Smooth muscle cell (in vitro differentiated cells): ENCODE results near the gene TUBAL3. TPM values are rescaled to one million over a fixed set of nuclear protein-coding genes. Genes with fewer than 3 reads are reported as not detected.

Source experiments
- DNase-seq: peaks from one replicate; lab custom pipeline; 2025; ENCODE audit not compliant: unreplicated experiment; lab: John Stamatoyannopoulos, UW
- H2AFZ ChIP-seq: fragments of 200-600 bp; sonication (generic); 2 replicates; pipeline ENCODE4 v1.6.0; 2016; ENCODE audit warnings: antibody characterized with exemption, low read depth, mild to moderate bottlenecking
- H3F3A ChIP-seq: fragments of 200-600 bp; sonication (generic); 2 replicates; pipeline ENCODE4 v1.6.0; 2017; ENCODE audit warnings: antibody characterized with exemption, low read depth
- H3K27ac ChIP-seq: fragments of 200-600 bp; sonication (generic); 2 replicates; pipeline ENCODE4 v1.5.1; 2016; ENCODE audit warnings: low read depth, mild to moderate bottlenecking
- H3K27me3 ChIP-seq: fragments of 200-600 bp; sonication (generic); 2 replicates; pipeline ENCODE4 v1.6.1; 2016; ENCODE audit warnings: low read depth, mild to moderate bottlenecking
- H3K36me3 ChIP-seq: fragments of 200-600 bp; sonication (generic); 2 replicates; pipeline ENCODE4 v1.5.1; 2016; ENCODE audit warnings: low read depth
- H3K4me1 ChIP-seq: fragments of 200-600 bp; sonication (generic); 2 replicates; pipeline ENCODE4 v1.5.1; 2016; ENCODE audit warnings: low read depth
- H3K4me2 ChIP-seq: fragments of 200-600 bp; sonication (generic); 2 replicates; pipeline ENCODE4 v1.6.0; 2016; ENCODE audit warnings: mild to moderate bottlenecking
- H3K4me3 ChIP-seq: fragments of 200-600 bp; sonication (generic); 2 replicates; pipeline ENCODE4 v1.5.1; 2016; ENCODE audit warnings: mild to moderate bottlenecking
- H3K79me2 ChIP-seq: fragments of 200-600 bp; sonication (generic); 2 replicates; pipeline ENCODE4 v1.6.0; 2016; ENCODE audit warnings: low read depth, mild to moderate bottlenecking
- H3K9ac ChIP-seq: fragments of 200-600 bp; sonication (generic); 2 replicates; pipeline ENCODE4 v1.6.0; 2016; ENCODE audit warnings: low read depth
- H3K9me3 ChIP-seq: fragments of 200-600 bp; sonication (generic); replicated peaks from 2 replicates; pipeline ENCODE4 v1.5.1; 2016; ENCODE audit warnings: low read depth
- H4K20me1 ChIP-seq: fragments of 200-600 bp; sonication (generic); 2 replicates; pipeline ENCODE4 v1.6.0; 2016; ENCODE audit warnings: low read depth
- CTCF ChIP-seq: fragments of 200-600 bp; sonication (generic); IDR thresholded peaks from 2 replicates; pipeline ENCODE4 v1.5.1; 2017; ENCODE audit warnings: borderline replicate concordance, mild to moderate bottlenecking, antibody characterized with exemption; ENCODE audit not compliant: insufficient read depth, poor library complexity, severe bottlenecking
- WGBS: methylation state at CpG from one replicate; pipeline ENCODE4 v1.1.7; 2016; ENCODE audit warnings: low lambda C conversion rate; 5-methylcytosine and 5-hydroxymethylcytosine counted together
- polyA plus RNA-seq: library from polyadenylated mRNA; unstranded; fragments of >200 nt; fragmentation: Nextera tagmentation; extraction: Ambion mirVana; gene quantifications from 2 replicates; pipeline ENCODE4 v1.2.1, GENCODE V29; 2016
- total RNA-seq: library from RNA; depleted of rRNA; stranded (reverse); fragments of >200 nt; gene quantifications from 2 replicates; pipeline ENCODE4 v1.2.3, GENCODE V29; 2014

The TUBAL3 gene
- total and polyA plus RNA-seq, 2 experiments from 2014 or later = not detected

GRCh38 chr10:5376450-5376849, 28.2 kb downstream of the TUBAL3 start:
- no peak for TF ChIP-seq CTCF
- no peaks in the 10 kb centered on the region for H3K4me1 ChIP-seq
- no peaks in the 10 kb centered on the region for H3F3A ChIP-seq
- no peak overlapping the region for H3K4me2 ChIP-seq
- WGBS = 73% methylated on average over 4 of the region's 4 CpGs
- no peaks in the 10 kb centered on the region for H4K20me1 ChIP-seq
- H3K79me2 ChIP-seq = no peaks in the 10 kb centered on the region
- H3K9me3 ChIP-seq = no peaks in the 10 kb centered on the region
- H3K27ac ChIP-seq = no peak overlapping the region
- H3K27me3 ChIP-seq = no peaks in the 10 kb centered on the region
- H3K36me3 ChIP-seq = no peaks in the 10 kb centered on the region
- H3K4me3 ChIP-seq = no peak overlapping the region
- H3K9ac ChIP-seq = no peak overlapping the region
- no peak overlapping the region for H2AFZ ChIP-seq
- DNase-seq = no peak

GRCh38 chr10:5373891-5374611, 30.6 kb downstream of the TUBAL3 start:
- Histone ChIP-seq H3K79me2 (no peaks in the 10 kb centered on the region), H3K36me3 (no peaks in the 10 kb centered on the region), H4K20me1 (no peaks in the 10 kb centered on the region), H3K4me1 (no peaks in the 10 kb centered on the region), H3K27ac (no peak overlapping the region), H3K9ac (no peak overlapping the region), H3K9me3 (no peaks in the 10 kb centered on the region), H3K4me3 (no peak overlapping the region), H3K27me3 (no peaks in the 10 kb centered on the region), H3K4me2 (no peak overlapping the region), H3F3A (peaks cover 9% of the 10 kb centered on the region), H2AFZ (no peak overlapping the region)
- no peak for DNase-seq
- WGBS = 93% methylated on average over 17 of the region's 22 CpGs
- TF ChIP-seq CTCF = no peak

- H3K4me3 ChIP-seq = no peak overlapping the region
- H3K4me1 ChIP-seq = no peaks in the 10 kb centered on the region
- H3K27ac ChIP-seq = no peak overlapping the region
- no peak overlapping the region for H3K4me2 ChIP-seq
- no peaks in the 10 kb centered on the region for H3K9me3 ChIP-seq
- no peaks in the 10 kb centered on the region for H3K27me3 ChIP-seq
- no peak overlapping the region for H2AFZ ChIP-seq
- TF ChIP-seq CTCF = no peak
- H3F3A ChIP-seq = peaks cover 9% of the 10 kb centered on the region
- WGBS = 82% methylated on average over 4 of the region's 4 CpGs
- H3K9ac ChIP-seq = no peak overlapping the region
- no peaks in the 10 kb centered on the region for H3K79me2 ChIP-seq
- H3K36me3 ChIP-seq = no peaks in the 10 kb centered on the region
- no peak for DNase-seq
- H4K20me1 ChIP-seq = no peaks in the 10 kb centered on the region
Measured at GRCh38 chr10:5373307-5373706, 31.3 kb downstream of the TUBAL3 start.
